ENCODE data around the gene SLC35B3.

DNA sequence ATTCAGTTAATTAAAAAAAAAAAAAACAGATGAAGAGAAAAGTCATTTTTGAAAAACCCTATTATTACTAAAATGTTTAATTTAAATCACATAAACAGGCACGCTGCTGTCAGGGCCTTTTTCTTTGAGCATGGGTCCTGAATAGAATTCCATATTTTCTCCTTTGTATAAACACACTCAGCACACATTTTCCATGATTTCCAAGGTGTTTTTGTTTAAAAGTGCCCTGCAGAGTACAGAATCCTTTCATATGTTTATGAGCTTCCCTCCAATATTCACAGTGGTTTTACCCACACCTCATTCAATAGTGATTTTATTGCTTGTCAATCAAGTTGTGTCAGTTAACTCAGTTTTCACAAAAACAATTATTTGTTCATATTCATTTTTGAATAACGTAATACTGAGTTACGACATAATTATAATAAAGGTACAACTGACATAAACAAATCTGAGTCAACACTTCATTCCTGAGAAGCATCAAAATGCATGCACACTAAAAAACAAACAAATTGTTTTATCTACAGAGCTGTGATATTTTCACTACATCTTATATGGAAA, 15.2 kb downstream of the SLC35B3 start:
- TF ChIP-seq, protein P1, sequence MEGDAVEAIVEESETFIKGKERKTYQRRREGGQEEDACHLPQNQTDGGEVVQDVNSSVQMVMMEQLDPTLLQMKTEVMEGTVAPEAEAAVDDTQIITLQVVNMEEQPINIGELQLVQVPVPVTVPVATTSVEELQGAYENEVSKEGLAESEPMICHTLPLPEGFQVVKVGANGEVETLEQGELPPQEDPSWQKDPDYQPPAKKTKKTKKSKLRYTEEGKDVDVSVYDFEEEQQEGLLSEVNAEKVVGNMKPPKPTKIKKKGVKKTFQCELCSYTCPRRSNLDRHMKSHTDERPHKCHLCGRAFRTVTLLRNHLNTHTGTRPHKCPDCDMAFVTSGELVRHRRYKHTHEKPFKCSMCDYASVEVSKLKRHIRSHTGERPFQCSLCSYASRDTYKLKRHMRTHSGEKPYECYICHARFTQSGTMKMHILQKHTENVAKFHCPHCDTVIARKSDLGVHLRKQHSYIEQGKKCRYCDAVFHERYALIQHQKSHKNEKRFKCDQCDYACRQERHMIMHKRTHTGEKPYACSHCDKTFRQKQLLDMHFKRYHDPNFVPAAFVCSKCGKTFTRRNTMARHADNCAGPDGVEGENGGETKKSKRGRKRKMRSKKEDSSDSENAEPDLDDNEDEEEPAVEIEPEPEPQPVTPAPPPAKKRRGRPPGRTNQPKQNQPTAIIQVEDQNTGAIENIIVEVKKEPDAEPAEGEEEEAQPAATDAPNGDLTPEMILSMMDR (IDR thresholded peaks at IDR 0.05): no peak
- no peak for TF ChIP-seq POLR2A (IDR thresholded peaks at IDR 0.05)

All from esophagus squamous epithelium (tissue), 4 donors.